Measurements from ENCODE around the gene BMP6. TPM values are rescaled to one million over a fixed set of nuclear protein-coding genes. Genes with fewer than 3 reads are reported as not detected.

BMP6 gene
- 12.4 to 19.8 TPM (median 17.9 TPM) in 5 replicates for total RNA-seq (2022; extraction: Qiagen RNA extraction; ENCODE audit: low read depth)

GRCh38 chr6:7725849-7726415 is at the start of gene BMP6:
BMP6 (plus strand) TSS chr6:7726099; CDS start chr6:7726956, 857 bp downstream.

GRCh38 chr6:7910654-7911344 is 184.9 kb downstream of the BMP6 start, which contains the start of gene TXNDC5:
TXNDC5 (minus strand) TSS chr6:7910788; CDS start chr6:7910776, 12 bp downstream.

Other genes starting within 250 kb of the BMP6 start
- gene DSP, start 184.4 kb upstream of the BMP6 start, total RNA-seq (2022; extraction: Qiagen RNA extraction; ENCODE audit: low read depth): 33.2 to 57.4 TPM (median 40.2 TPM) in 5 replicates
- 8.7 to 10.5 TPM (median 9.4 TPM) in 5 replicates for gene SNRNP48, start 135.9 kb upstream of the BMP6 start, total RNA-seq (2022; extraction: Qiagen RNA extraction; ENCODE audit: low read depth)
- gene TXNDC5, start 184.7 kb downstream of the BMP6 start, total RNA-seq (2022; extraction: Qiagen RNA extraction; ENCODE audit: low read depth): 128 to 148 TPM (median 143 TPM) in 5 replicates

All from A549 treated with CpdA at 1 μM for 4 hours (cell line).